ENCODE data around the gene PRSS21.

PRSS21 gene

DNA sequence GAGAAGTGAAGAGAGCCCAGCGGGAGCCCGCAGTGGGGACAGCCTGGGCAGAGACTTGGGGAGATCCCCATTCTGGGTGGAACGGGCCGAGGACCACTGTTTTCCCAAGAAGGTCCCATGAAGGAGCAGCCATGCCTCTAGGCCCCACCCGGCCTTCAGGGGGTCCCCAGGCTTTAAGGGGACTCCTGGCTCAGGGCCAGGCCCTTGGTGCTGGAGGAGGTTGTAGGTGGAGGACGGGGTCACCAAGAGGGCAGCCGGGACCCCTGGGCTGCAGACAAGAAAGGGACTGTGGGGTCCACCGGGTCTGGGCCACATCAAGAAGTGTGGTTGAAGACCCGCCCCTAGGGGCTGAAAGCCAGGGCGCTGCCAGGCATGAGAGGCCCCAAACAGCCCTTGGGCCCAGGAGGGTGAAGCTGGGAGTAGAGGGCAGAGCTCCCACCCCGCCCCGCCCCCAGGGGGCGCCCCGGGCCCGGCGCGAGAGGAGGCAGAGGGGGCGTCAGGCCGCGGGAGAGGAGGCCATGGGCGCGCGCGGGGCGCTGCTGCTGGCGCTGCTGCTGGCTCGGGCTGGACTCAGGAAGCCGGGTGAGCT, at the start of gene PRSS21:
PRSS21 (plus strand) TSS at position 487 of the 589 bp plus-strand sequence; CDS start at position 519, 32 bp downstream.
- peak; percentile 42 to 51 for DNase-seq

DNA sequence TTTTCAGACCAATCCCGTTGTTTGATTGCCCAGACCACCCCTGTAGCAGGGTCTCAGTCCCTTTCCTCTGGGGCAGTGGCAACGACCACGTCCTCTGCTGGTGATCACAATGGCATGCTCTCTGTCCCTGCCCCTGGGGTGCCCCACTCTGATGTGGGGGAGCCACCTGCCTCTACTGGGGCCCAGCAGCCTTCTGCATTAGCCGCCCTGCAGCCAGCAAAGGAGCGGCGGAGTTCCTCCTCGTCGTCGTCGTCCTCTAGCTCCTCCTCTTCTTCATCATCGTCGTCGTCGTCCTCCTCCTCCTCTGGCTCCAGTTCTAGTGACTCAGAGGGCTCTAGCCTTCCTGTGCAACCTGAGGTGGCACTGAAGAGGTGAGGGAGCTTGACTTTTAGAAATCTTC, 49.1 kb upstream of the PRSS21 start:
- no peak for DNase-seq

DNA sequence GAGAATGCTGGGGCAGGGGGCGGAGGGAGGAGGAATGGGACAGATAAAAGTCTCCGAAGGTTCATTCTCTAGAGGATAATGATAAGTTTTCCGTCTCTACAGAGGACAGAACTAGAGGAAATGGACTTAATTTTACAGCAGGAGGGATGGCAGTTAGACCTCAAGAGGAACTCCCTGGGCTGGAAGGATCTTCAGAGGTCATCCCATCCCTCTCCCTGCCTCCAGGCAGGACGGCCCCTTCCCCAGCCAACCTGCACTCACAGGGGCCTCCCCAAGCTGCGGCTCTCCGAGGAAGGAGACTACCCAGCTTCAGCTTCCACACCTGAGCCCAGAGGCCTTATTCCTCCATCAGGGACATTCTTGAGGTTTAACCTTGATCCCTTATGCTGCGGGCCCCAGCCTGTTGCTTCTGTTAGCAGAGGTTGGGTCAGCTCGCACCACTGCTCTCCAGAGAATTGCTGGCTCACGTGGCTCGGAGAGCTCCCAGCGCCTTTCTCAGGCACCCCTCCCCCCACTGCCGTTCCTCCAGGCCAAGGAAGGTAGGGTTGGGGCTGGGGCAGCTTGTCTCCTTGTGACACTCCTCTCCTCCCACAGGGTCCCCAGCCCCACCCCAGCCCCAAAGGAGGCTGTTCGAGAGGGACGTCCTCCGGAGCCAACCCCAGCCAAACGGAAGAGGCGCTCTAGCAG, 48.5 kb upstream of the PRSS21 start:
- DNase-seq, result no peak

- no peak for DNase-seq
Observed at GRCh38 chr16:2769100-2769529, 47.9 kb upstream of the PRSS21 start.

GRCh38 chr16:2769675-2770056, 47.4 kb upstream of the PRSS21 start:
- no peak for DNase-seq

DNA sequence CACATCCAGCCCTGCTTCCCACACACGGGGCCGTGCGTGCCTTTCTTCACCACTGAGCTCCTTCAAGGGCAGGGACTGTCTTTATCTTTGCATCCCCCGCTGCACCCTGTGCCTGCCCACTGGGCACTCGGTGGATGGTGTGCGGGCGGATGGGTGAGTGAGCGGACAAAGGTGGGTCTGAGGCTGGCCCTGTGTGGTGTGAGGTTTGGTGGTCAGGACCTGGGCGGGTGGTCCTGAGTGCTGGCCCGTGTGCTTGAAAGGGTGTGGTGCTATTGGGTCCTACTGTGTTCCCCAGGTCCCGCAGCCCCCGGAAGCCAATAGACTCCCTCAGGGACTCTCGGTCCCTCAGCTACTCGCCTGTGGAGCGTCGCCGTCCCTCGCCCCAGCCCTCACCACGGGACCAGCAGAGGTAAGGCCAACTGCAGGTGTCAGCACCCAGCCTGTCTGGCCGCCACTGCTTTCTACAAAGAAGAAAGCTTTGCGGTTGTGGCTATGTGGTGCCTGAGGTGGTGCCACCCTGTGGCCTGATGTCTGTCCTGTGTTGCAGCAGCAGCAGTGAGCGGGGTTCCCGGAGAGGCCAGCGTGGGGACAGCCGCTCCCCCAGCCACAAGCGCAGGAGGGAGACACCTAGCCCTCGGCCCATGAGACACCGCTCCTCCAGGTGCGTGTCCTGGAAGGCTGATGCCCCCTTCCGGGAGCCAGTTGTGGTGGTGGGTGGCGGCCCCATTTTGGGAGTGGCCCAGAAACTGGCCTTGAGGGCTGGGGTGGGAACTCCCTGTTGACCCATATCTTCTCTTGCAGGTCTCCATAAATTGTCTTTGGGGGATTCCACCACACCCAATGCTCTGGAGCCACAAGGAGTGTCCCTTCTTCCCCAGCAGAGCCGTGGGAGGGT, 46.7 kb upstream of the PRSS21 start:
- peak in 1 of 2 donors; percentile 32 for DNase-seq

- no peak for DNase-seq
Observed at GRCh38 chr16:2771496-2772402, 45.3 kb upstream of the PRSS21 start.

DNA sequence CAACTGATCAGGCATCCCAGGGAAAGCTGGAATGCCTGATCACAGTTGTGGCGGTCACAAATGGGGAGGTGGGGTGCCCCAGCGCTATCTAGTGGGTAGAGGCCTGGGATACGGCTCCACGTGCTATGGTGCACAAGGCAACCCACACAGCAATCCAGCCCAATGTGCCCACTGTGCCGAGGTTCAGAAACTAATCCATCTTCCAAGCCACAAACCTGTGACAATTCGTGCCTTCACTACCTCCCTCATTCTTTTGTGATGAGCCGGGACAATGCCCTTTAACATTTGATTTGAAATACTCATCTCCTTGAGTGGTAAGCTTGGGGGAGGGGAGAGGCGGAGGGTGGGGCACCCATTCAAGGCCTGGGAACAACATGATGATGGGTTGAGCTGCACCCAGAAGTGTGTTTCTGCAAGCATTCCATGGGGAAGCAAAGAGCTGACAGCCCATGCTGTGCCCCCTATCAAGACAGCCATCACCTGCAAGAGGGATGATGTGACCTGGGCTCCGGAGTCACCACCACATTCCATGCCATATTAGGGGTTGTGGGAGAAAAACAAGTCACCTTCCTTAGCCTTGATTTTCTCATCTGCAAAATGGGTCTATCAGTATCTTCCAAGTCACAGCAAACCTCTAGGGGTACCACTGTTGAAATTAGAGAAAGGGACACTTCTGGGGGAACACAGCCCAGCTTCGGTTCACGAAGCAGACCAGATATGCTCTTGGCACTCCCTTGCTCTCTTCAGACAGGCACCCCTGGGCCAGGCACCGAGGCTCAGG, 43.7 kb upstream of the PRSS21 start:
- no peak for DNase-seq

DNA sequence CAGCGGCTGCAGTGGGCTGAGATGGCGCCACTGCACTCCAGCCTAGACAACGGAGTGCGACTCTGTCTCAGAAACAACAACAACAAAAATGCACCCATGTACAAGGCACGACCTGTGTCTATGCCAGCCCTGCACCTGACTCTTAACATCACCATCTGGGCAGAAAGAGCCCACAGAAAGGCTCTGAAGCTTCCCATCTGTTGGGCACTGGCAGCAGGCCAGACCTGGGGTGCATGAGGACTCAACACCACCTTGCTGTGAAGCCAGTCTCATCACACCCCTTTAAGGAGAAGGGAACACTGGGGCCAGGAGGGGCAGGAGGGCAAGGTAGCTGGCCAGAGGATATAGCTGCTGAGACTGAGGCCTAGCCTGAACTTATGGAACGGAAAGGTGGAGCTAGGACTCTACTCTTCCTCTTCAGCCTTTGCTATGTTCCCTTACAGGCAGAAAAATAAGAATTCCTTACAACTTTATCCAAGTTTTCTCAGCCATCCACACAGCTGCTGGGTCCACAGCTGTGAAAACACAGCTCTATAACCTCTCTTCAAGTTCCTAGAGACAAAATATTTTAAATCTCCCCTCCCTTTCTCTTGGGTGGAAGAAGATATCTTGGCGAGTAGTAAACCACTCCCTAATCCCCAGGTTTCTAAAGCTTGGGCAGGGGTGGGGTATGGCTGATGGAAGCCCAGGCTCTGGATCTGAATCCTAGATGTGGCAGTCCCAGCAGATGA, 42.7 kb upstream of the PRSS21 start:
- no peak for DNase-seq

GRCh38 chr16:2775131-2775716, 41.8 kb upstream of the PRSS21 start:
- DNase-seq, result no peak

GRCh38 chr16:2775765-2776499, 41.1 kb upstream of the PRSS21 start:
- DNase-seq, result no peak

GRCh38 chr16:2776500-2777139, 40.4 kb upstream of the PRSS21 start:
- DNase-seq, result peak in 1 of 2 donors; percentile 40

- peak; percentile 90 to 91 for DNase-seq
Observed at GRCh38 chr16:2777231-2777902, 39.7 kb upstream of the PRSS21 start, which contains the start of gene ELOB. Gene ELOB (minus strand): TSS chr16:2777280. CDS start chr16:2777239, 41 bp downstream.

- peak; percentile 52 to 54 for DNase-seq
Observed at GRCh38 chr16:2777903-2778629, 39.0 kb upstream of the PRSS21 start.

- no peak for DNase-seq
Observed at GRCh38 chr16:2778630-2778958, 38.4 kb upstream of the PRSS21 start.

- no peak for DNase-seq
Observed at GRCh38 chr16:2779151-2779920, 37.7 kb upstream of the PRSS21 start.

All from CD4-positive, alpha-beta T cell treated with Interleukin-1 beta for 1 hour (primary cell).